Liver (tissue), 3 donors: Measurements from ENCODE around the gene HDLBP.

Experiments
- ATF3 ChIP-seq: IDR thresholded peaks from 2 replicates; pipeline ENCODE4 v1.6.1; 2016; ENCODE audit warnings: antibody characterized with exemption
- CTCF ChIP-seq: fragments of 150-350 bp; IDR thresholded peaks from 2 replicates; pipeline ENCODE4 v1.5.1; 2017; ENCODE audit warnings: improper control_type of control experiment, low read depth, low read length; ENCODE audit not compliant: missing input control
- EGR1 ChIP-seq, 2 donors: IDR thresholded peaks; 2 replicates each; pipeline ENCODE4 v1.6.1; 2016 to 2018; ENCODE audit warnings: antibody characterized with exemption in 2 of 2, low read depth in 2 of 2
- GABPA ChIP-seq, 2 donors: IDR thresholded peaks in 1 of 2; conservative IDR thresholded peaks in 1 of 2; 2 replicates each; pipeline ENCODE4 v1.6.1; 2016; ENCODE audit warnings: antibody characterized with exemption in 2 of 2, mild to moderate bottlenecking in 1 of 2, moderate library complexity in 1 of 2
- HNF4G ChIP-seq: IDR thresholded peaks from 2 replicates; pipeline ENCODE4 v1.6.1; 2016; ENCODE audit warnings: antibody characterized with exemption
- JUND ChIP-seq, 2 donors: IDR thresholded peaks; 2 replicates each; pipeline ENCODE4 v1.6.1; 2016; ENCODE audit warnings: antibody characterized with exemption in 2 of 2
- MAX ChIP-seq: IDR thresholded peaks from 2 replicates; pipeline ENCODE4 v1.6.1; 2016; ENCODE audit warnings: antibody characterized with exemption
- NR2F2 ChIP-seq: IDR thresholded peaks from 2 replicates; pipeline ENCODE4 v1.6.1; 2016; ENCODE audit warnings: antibody characterized with exemption
- RAD21 ChIP-seq, 2 donors: IDR thresholded peaks; 2 replicates each; pipeline ENCODE4 v1.6.1; 2016; ENCODE audit warnings: antibody characterized with exemption in 2 of 2, mild to moderate bottlenecking in 2 of 2
- REST ChIP-seq: IDR thresholded peaks from 2 replicates; pipeline ENCODE4 v1.6.1; 2016; ENCODE audit warnings: antibody characterized with exemption, mild to moderate bottlenecking
- SP1 ChIP-seq: IDR thresholded peaks from 2 replicates; pipeline ENCODE4 v1.6.1; 2018; ENCODE audit warnings: antibody characterized with exemption, mild to moderate bottlenecking
- TAF1 ChIP-seq: conservative IDR thresholded peaks from 2 replicates; pipeline ENCODE4 v1.6.1; 2016; ENCODE audit warnings: antibody characterized with exemption, mild to moderate bottlenecking
- YY1 ChIP-seq: IDR thresholded peaks from 2 replicates; pipeline ENCODE4 v1.6.1; 2016; ENCODE audit warnings: antibody characterized with exemption, mild to moderate bottlenecking
- TF ChIP-seq, protein P1 (sequence below): IDR thresholded peaks from 2 replicates; pipeline ENCODE4 v1.6.1; 2016; ENCODE audit warnings: antibody characterized with exemption
- donor health status: healthy.
- donor health status: healthy.

GRCh38 chr2:241199897-241200821 lies 115.3 kb downstream of the HDLBP start:
- TF ChIP-seq REST (no peak), TAF1 (no peak), CTCF (no peak), YY1 (no peak), MAX (no peak), GABPA (IDR thresholded peaks at IDR 0.05 in 1 of 2, conservative IDR thresholded peaks at IDR 0.05 in 1 of 2) (no peak), RAD21 (IDR thresholded peaks at IDR 0.05) (no peak), JUND (IDR thresholded peaks at IDR 0.05) (no peak), SP1 (no peak), NR2F2 (no peak), ATF3 (no peak), EGR1 (IDR thresholded peaks at IDR 0.05; ENCODE audit: low read depth in 2 of 2) (no peak), HNF4G (no peak)
- TF ChIP-seq, protein P1, sequence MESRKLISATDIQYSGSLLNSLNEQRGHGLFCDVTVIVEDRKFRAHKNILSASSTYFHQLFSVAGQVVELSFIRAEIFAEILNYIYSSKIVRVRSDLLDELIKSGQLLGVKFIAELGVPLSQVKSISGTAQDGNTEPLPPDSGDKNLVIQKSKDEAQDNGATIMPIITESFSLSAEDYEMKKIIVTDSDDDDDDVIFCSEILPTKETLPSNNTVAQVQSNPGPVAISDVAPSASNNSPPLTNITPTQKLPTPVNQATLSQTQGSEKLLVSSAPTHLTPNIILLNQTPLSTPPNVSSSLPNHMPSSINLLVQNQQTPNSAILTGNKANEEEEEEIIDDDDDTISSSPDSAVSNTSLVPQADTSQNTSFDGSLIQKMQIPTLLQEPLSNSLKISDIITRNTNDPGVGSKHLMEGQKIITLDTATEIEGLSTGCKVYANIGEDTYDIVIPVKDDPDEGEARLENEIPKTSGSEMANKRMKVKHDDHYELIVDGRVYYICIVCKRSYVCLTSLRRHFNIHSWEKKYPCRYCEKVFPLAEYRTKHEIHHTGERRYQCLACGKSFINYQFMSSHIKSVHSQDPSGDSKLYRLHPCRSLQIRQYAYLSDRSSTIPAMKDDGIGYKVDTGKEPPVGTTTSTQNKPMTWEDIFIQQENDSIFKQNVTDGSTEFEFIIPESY = no peak
